HG02588 (cell line): ENCODE data around the gene OSBPL2.

Experiments
- ATAC-seq: cut with Tn5 transposase; IDR thresholded peaks from one replicate; pipeline ENCODE4 v1.9.1; 2021; ENCODE audit warnings: mild to moderate bottlenecking, moderate library complexity; ENCODE audit not compliant: unreplicated experiment

The OSBPL2 gene

DNA sequence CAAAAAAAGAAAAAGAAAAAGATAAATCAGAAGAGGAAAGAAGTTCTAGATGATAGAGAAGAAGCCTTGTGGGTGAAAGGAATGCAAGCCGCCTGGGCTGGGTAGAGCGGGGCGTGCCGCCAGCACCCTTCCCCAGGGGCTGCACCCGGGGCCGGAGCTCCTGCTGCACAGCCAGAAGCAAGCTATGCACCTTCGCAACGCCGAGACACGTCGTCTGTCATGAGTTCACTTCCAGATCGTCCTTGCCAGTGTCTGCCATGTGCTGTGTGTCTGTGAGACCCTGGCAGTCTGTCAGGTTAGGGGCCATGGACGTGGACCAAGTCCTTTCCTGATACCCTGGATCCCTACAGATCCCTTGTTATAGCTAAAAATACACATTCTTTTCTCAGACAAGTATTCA is 38.9 kb downstream of the OSBPL2 start:
- no peak for ATAC-seq

- no peak for ATAC-seq
Observed at GRCh38 chr20:62280303-62280702, 42.0 kb downstream of the OSBPL2 start.

DNA sequence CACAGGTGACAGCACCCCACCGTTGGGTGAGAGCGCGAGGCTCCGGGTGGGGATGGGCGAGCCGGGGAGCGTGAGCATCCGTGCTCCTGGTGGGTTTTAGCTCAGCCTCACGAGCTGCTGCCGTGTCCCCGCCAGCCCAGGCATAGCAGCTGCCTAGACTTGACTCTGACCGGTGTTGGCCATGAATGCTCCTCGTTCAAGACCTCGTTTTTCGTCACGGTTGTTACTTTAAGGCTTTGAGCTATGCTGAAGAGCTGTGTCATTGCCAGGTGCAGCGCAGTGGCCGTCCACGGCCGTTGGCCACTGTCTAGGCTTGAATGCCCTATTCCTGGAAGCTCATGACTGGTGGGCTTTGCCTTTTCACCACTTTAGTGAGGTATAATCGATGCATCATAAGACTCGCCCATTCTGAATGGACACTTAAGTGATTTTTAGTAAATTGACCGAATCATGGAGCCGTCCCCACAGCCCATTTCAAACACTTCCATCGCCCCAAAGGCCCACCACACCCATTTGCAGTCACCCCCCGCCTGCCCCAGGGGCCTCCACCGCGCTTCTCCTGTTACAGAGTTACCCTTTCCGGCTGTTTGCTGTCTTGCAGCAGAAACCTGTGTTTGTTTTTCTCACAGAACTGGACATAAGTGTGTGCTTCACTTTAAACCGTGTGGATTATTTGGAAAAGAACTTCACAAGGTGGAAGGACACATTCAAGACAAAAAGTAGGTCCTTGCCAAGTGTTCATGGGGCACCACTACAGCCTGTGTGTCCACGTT is 43.0 kb downstream of the OSBPL2 start:
- ATAC-seq, result no peak

- no peak for ATAC-seq
Observed at GRCh38 chr20:62282103-62282502, 43.8 kb downstream of the OSBPL2 start.

DNA sequence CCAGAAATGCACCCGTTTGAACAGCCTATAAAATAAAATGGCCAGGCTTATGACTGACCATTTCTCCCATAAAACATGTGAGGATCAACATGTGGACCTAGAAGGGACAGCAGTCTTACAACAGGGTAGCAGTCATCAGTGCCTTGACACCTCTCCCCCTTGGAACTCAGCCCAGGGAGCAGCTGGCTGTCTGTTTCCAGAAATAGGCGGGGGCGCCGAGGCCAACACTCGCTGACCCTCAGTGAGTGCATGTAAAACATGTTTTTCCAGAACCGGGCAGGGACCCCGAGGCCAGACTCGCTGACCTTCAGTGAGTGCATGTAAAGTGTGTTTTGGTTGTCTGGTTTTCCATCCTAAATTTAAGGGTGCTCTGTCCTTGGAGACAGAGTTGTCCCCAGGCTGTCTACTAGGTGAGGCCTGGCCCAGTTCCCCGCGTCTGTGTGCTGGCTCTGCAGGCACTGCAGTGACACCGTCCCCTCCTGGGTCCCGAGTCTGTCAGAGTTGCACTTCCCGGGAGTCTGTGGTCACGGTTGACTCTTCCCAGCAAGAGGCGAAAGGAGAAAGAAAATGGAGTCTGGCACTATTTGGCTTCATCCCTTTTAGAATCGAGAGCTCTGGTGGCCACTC is 44.7 kb downstream of the OSBPL2 start:
- ATAC-seq, result no peak

GRCh38 chr20:62284448-62284847 is 46.1 kb downstream of the OSBPL2 start:
- no peak for ATAC-seq

DNA sequence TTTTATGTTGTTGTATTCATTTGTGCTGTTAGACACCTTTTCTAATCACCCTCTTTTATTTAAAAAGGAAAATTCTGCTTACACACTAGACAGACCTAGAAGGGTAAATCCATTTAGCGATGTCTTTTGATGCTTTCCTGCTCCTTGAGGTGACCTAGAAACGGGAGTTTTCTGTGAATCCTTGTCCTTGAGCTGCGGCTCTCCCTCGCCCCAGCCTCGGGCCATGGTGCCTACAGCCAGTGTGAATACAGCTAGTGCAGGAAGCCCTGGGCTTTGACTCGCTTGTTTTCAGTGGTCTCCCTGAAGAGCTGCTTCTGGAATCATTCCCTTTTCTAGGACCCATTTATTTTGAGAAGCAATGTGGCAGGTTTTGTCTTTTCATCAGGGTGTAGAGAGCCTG is 46.8 kb downstream of the OSBPL2 start:
- no peak for ATAC-seq

- no peak for ATAC-seq
Observed at GRCh38 chr20:62285722-62286121, 47.4 kb downstream of the OSBPL2 start.

DNA sequence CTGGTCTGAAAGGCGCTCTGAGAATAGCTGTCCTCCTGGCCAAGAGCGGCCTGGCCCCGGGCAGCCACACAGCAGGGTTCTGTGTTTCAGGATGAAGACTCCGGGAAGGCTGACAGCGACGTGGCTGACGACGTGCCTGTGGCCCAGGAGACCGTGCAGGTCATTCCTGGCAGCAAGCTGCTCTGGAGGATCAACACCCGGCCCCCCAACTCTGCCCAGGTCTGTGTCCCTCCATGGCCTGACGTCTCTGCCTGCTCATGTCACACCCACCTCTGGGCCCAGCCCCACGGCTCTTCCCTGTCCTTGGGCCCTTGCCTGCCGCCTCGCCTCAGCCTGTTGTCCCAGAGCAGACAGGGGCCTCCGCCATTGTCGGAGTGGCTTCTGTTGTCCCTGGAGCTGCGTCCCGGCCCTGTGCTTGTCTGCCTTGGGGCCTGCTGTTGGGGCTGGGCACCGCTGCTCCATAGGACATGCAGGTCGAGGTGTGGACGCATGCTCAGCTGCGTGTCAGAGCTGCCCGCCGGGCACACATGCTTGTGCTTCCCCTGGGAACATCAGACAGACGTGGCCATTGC is 48.3 kb downstream of the OSBPL2 start:
- ATAC-seq, result no peak

DNA sequence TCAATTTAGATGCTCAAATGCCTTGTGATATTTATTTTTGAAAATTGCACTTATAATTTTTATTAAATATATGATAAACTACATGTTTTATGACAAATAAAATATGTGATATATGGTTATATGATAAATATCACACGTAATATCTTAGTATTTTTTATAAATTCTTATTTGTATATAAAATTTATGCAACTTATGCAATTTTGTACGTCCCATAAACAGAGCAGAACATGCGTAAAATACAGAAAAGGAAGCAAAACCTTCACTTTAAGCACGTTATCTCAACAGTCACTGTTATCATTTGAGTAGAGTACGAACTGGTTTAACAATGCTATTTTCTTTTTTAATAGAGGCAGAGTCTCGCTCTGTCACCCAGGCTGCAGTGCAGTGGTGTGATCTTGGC is 48.8 kb downstream of the OSBPL2 start:
- no peak for ATAC-seq

DNA sequence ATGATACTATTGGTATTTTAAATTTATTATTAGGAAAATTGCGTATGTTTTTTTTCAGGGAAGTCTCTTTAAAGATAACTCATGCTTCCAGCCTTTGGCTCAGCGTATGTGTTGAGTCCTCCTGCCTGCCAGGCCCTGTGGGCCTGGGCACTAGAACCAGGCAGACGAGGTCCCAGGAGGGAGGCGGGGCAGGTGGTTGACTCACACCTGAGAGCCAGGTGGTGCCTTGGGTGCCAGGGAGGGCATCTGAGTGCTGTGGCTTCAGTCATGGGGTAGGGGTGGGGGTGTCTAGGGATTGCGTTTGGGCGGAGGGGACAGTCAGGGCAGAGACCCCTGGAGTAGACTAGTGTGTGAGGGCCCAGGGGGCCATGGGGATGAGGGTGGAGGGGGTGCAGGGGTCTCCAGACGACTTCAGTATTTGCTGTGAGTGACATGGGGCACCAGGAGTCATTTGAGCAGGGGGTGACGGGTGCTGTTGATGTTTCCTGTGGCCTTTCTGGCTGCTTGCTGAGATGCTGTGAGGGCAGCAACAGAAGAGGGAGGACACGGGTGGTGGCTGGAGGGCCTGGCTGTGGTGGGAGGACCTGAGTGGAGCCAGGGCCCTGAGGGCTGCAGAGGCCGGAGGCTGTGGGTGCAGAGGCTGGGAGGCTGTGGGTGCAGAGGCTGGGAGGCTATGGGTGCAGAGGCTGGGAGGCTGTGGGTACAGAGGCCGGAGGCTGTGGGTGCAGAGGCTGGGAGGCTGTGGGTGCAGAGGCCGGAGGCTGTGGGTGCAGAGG is 49.6 kb downstream of the OSBPL2 start:
- no peak for ATAC-seq

- ATAC-seq, result no peak
Observed at GRCh38 chr20:62288535-62289105, 50.3 kb downstream of the OSBPL2 start.

DNA sequence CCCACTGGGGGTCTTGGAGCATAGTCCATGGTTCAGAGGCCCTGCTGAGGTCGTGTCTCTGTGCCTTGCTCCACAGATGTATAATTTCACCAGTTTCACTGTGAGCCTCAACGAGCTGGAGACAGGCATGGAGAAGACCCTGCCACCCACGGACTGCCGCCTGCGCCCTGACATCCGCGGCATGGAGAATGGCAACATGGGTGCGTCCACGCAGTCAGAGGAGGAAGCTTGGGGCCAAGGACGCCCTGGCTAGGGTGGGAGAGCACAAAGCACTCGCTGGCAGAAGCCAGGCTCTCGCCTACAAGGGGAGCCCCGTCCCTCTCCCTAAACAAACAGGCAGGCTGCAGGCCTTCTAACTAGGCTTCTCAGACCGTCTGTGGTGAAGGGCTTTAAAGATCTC is 50.8 kb downstream of the OSBPL2 start:
- ATAC-seq, result no peak

DNA sequence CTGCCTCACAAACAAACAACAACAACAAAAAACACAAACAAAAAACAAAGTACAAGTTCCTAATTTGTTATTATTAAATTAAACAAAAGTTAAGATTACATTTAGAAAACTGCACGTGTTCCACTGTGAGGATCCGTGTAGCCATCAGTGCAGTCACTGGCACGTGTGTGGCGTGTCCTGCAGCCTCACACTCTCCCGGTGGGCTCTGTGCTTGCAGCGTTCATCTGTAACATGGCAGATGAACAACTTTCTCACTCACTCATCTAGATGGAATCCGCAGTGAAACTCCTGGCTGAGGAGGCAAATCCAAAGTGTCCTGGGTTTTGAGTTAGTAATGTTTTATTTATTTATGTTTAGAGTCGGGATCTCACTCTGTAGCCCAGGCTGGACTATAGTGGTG is 51.6 kb downstream of the OSBPL2 start:
- ATAC-seq, result no peak

DNA sequence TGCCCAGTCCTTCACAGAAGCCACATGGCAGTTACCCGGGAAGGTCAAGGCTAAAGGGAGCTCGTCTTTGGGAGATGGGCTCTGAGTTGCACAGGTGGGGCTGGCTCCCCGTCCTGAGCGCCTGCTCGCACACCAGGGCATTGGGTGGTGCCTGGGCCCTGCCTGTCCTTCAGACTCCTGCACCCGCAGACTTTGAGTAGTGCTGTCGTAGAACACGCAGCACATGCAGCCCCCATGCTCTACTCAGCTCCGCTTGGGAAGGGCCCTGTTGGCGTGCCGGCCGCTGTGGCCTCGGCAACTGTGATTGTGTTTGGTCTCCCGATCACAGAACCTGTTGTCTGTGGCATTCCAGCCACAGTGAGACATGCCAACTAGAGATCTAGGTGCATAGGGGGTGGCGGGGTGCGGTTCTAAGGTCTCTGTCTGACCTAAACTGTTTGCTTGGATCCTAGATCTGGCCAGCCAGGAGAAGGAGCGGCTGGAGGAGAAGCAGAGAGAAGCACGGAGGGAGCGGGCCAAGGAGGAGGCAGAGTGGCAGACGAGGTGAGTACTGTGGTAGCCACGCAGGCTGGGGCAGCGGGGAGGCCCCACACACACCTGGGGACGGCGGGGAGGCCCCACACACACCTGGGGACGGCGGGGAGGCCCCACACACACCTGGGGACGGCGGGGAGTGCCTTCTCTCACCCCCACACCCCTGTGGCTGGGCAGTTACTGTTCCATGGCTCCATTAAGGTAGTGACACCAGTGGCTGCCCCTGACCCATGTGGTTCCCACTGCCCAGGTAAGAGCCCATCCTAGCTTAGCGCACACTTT is 53.1 kb downstream of the OSBPL2 start:
- ATAC-seq, result no peak

DNA sequence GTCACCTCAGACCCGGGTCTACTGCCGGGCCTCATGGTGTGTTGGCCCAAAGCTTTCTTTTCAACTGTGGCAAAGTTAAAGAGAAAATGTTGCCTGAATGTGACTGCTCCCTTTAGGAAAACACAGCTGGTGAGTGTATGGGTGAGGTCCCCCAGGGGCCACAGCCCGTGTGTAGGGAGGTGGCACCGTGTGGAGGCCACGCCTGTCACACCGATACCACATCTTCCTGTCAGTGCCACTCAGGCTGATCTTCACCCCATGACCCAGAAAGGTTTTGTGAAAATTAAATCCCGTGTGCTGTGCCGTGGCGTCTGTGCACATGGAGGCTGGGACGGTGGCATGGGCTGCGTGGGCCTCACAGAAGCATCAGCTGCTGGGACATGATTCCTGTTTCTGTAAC is 53.8 kb downstream of the OSBPL2 start:
- ATAC-seq, result no peak

- no peak for ATAC-seq
Observed at GRCh38 chr20:62293111-62293784, 54.9 kb downstream of the OSBPL2 start.

GRCh38 chr20:62293946-62294345 is 55.6 kb downstream of the OSBPL2 start:
- ATAC-seq, result no peak

DNA sequence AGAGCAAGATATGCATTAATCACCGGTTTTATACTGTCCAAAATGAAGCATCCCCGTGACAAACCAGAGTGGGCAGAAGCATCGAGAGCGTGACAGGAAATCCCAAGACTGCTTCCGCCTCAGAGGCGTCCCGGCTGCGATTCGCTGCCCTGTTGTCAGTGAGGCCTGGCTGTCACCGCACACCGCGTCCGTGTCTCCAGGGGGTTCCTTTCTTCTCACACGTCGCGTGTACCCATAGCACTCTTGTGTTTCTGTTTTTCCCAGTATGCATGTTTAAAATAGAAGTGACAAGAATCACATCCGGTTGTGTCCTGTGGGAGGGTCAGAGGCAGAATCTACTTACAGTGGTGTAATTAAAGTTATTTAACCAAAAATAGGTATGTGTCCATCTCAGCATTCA is 56.2 kb downstream of the OSBPL2 start:
- ATAC-seq, result no peak
